ENCODE measurements around the gene PCAT7.

Gene PCAT7

GRCh38 chr9:94584555-94584954 lies 29.7 kb downstream of the PCAT7 start:
- TF ChIP-seq EGR1 (IDR thresholded peaks at IDR 0.05), result no peak
- TF ChIP-seq TAF1 (IDR thresholded peaks at IDR 0.05; ENCODE audit: low read depth), result no peak

- TF ChIP-seq EP300 (IDR thresholded peaks at IDR 0.05; ENCODE audit: borderline replicate concordance) (no peak), REST (IDR thresholded peaks at IDR 0.05; ENCODE audit: low read depth) (no peak), ZBTB7A (IDR thresholded peaks at IDR 0.05; ENCODE audit: low read depth) (no peak), NFIC (IDR thresholded peaks at IDR 0.05) (no peak), TAF1 (IDR thresholded peaks at IDR 0.05; ENCODE audit: low read depth) (no peak), MAX (IDR thresholded peaks at IDR 0.05) (no peak)
Measured at GRCh38 chr9:94586316-94586715, 31.4 kb downstream of the PCAT7 start.

- no peak for TF ChIP-seq RAD21 (IDR thresholded peaks at IDR 0.05; ENCODE audit: low read depth)
- no peak for TF ChIP-seq USF1 (IDR thresholded peaks at IDR 0.05)
- TF ChIP-seq EGR1 (IDR thresholded peaks at IDR 0.05), result no peak
- TF ChIP-seq TCF12 (IDR thresholded peaks at IDR 0.05; ENCODE audit: low read depth), result no peak
- no peak for TF ChIP-seq FOXM1 (IDR thresholded peaks at IDR 0.05; ENCODE audit: borderline replicate concordance, low read depth)
- TF ChIP-seq EP300 (IDR thresholded peaks at IDR 0.05; ENCODE audit: borderline replicate concordance), result no peak
- no peak for TF ChIP-seq CREB1 (IDR thresholded peaks at IDR 0.05; ENCODE audit: low read depth)
- TF ChIP-seq MAX (IDR thresholded peaks at IDR 0.05), result no peak
- TF ChIP-seq REST (IDR thresholded peaks at IDR 0.05; ENCODE audit: low read depth), result no peak
- no peak for TF ChIP-seq YY1 (IDR thresholded peaks at IDR 0.05; ENCODE audit: low read depth)
- TF ChIP-seq CEBPB (IDR thresholded peaks at IDR 0.05), result no peak
- no peak for TF ChIP-seq ZBTB7A (IDR thresholded peaks at IDR 0.05; ENCODE audit: low read depth)
- no peak for TF ChIP-seq TEAD4 (IDR thresholded peaks at IDR 0.05)
- no peak for TF ChIP-seq TAF1 (IDR thresholded peaks at IDR 0.05; ENCODE audit: low read depth)
Measured at GRCh38 chr9:94586814-94587213, 31.9 kb downstream of the PCAT7 start.

- no peak for TF ChIP-seq YY1 (IDR thresholded peaks at IDR 0.05; ENCODE audit: low read depth)
- TF ChIP-seq FOXM1 (IDR thresholded peaks at IDR 0.05; ENCODE audit: borderline replicate concordance, low read depth), result no peak
- TF ChIP-seq CEBPB (IDR thresholded peaks at IDR 0.05), result no peak
- TF ChIP-seq RAD21 (IDR thresholded peaks at IDR 0.05; ENCODE audit: low read depth), result no peak
- TF ChIP-seq TEAD4 (IDR thresholded peaks at IDR 0.05), result no peak
- no peak for TF ChIP-seq MAX (IDR thresholded peaks at IDR 0.05)
- no peak for TF ChIP-seq USF1 (IDR thresholded peaks at IDR 0.05)
- no peak for TF ChIP-seq TCF12 (IDR thresholded peaks at IDR 0.05; ENCODE audit: low read depth)
- no peak for TF ChIP-seq ZBTB7A (IDR thresholded peaks at IDR 0.05; ENCODE audit: low read depth)
- no peak for TF ChIP-seq EGR1 (IDR thresholded peaks at IDR 0.05)
- no peak for TF ChIP-seq TAF1 (IDR thresholded peaks at IDR 0.05; ENCODE audit: low read depth)
- no peak for TF ChIP-seq CREB1 (IDR thresholded peaks at IDR 0.05; ENCODE audit: low read depth)
- TF ChIP-seq REST (IDR thresholded peaks at IDR 0.05; ENCODE audit: low read depth), result no peak
- no peak for TF ChIP-seq EP300 (IDR thresholded peaks at IDR 0.05; ENCODE audit: borderline replicate concordance)
- TF ChIP-seq NFIC (IDR thresholded peaks at IDR 0.05), result no peak
Measured at GRCh38 chr9:94588681-94589080, 33.8 kb downstream of the PCAT7 start.

GRCh38 chr9:94591876-94592275 lies 37.0 kb downstream of the PCAT7 start:
- no peak for TF ChIP-seq MAX (IDR thresholded peaks at IDR 0.05)
- TF ChIP-seq RAD21 (IDR thresholded peaks at IDR 0.05; ENCODE audit: low read depth), result no peak
- TF ChIP-seq NFIC (IDR thresholded peaks at IDR 0.05), result no peak
- TF ChIP-seq REST (IDR thresholded peaks at IDR 0.05; ENCODE audit: low read depth), result no peak
- no peak for TF ChIP-seq TAF1 (IDR thresholded peaks at IDR 0.05; ENCODE audit: low read depth)
